NCI-H748 (cell line): Measurements from ENCODE around the gene GPR137B.
A peak's percentile ranks its signal among the peaks of the same experiment; 100 is the strongest.
"Not testable (repeated sequence)": the region's sequence is repeated elsewhere in the genome, so short reads cannot be mapped to it uniquely, and the experiment has no call there.

Experiments
- DNase-seq: peaks from one replicate; lab custom pipeline; 2025; ENCODE audit not compliant: unreplicated experiment; lab: John Stamatoyannopoulos, UW

The GPR137B gene

GRCh38 chr1:236143104-236143948, 987 bp downstream of the GPR137B start:
- peak; percentile 52 for DNase-seq

GRCh38 chr1:236144033-236144432, 1.7 kb downstream of the GPR137B start:
- DNase-seq = peak; percentile 13

GRCh38 chr1:236144446-236145150, 2.3 kb downstream of the GPR137B start:
- DNase-seq = no peak

GRCh38 chr1:236147068-236147467, 4.7 kb downstream of the GPR137B start:
- DNase-seq = no peak

- no peak for DNase-seq
Measured at GRCh38 chr1:236147521-236148469, 5.5 kb downstream of the GPR137B start.

- DNase-seq = no peak
Measured at GRCh38 chr1:236148470-236148845, 6.1 kb downstream of the GPR137B start.

GRCh38 chr1:236149003-236149595, 6.8 kb downstream of the GPR137B start:
- no peak for DNase-seq

GRCh38 chr1:236149696-236150228, 7.4 kb downstream of the GPR137B start:
- DNase-seq = no peak

- no peak for DNase-seq
Measured at GRCh38 chr1:236150311-236150955, 8.1 kb downstream of the GPR137B start.

- DNase-seq = no peak
Measured at GRCh38 chr1:236150986-236151385, 8.6 kb downstream of the GPR137B start.

- no peak for DNase-seq
Measured at GRCh38 chr1:236151739-236152424, 9.5 kb downstream of the GPR137B start.

GRCh38 chr1:236154126-236154525, 11.8 kb downstream of the GPR137B start:
- no peak for DNase-seq

GRCh38 chr1:236154671-236155398, 12.5 kb downstream of the GPR137B start:
- no peak for DNase-seq

- no peak for DNase-seq
Measured at GRCh38 chr1:236155399-236155767, 13.0 kb downstream of the GPR137B start.

GRCh38 chr1:236155841-236156503, 13.6 kb downstream of the GPR137B start:
- DNase-seq = no peak

GRCh38 chr1:236156512-236157208, 14.3 kb downstream of the GPR137B start:
- no peak for DNase-seq

- not testable (repeated sequence) for DNase-seq
Measured at GRCh38 chr1:236158072-236158471, 15.7 kb downstream of the GPR137B start.

- DNase-seq = no peak
Measured at GRCh38 chr1:236158719-236159118, 16.4 kb downstream of the GPR137B start.
